H1 (cell line): ENCODE data around the gene DEPDC1. TPM values are rescaled to one million over a fixed set of nuclear protein-coding genes. Genes with fewer than 3 reads are reported as not detected.

ENCODE experiments used
- CTCF ChIA-PET: fragments of 300-600 bp; sonication (Branson Sonifier 250); formaldehyde crosslinking; loops from one replicate; lab custom pipeline; 2021; ENCODE audit not compliant: partially characterized antibody; lab: Charles Lee
- POLR2A ChIA-PET: fragments of 300-600 bp; sonication (Branson Sonifier 250); formaldehyde crosslinking; loops from one replicate; lab custom pipeline; 2021; ENCODE audit warnings: inconsistent platforms; ENCODE audit not compliant: partially characterized antibody; lab: Charles Lee
- DNase-seq, 2 experiments: peaks; one replicate each; pipeline versions ENCODE4 v3.0.0 to v3.0.0-alpha.2; 2010 to 2022; ENCODE audit warnings: low spot score in 2 of 2, low read depth in 1 of 2, mixed read lengths in 1 of 2
- FAIRE-seq: peaks from 2 replicates; lab custom pipeline; 2011; peaks lifted over from hg19 to GRCh38; lab: Jason Lieb, UNC
- H2AFZ ChIP-seq: 2 replicates; pipeline ENCODE4 v1.8.1; 2012; ENCODE audit warnings: low read length, inconsistent platforms
- H2AK5ac ChIP-seq: 2 replicates; pipeline ENCODE4 v1.6.1; 2013; ENCODE audit warnings: low read depth, low read length
- H2BK120ac ChIP-seq: replicated peaks from 2 replicates; pipeline ENCODE3; 2013; ENCODE audit warnings: low read depth, low read length, inconsistent platforms
- H2BK12ac ChIP-seq: 2 replicates; pipeline ENCODE4 v1.6.1; 2013; ENCODE audit warnings: low read depth, low read length
- H2BK15ac ChIP-seq: 2 replicates; pipeline ENCODE4 v1.6.1; 2013; ENCODE audit warnings: low read length
- H2BK20ac ChIP-seq: 2 replicates; pipeline ENCODE4 v1.6.1; 2013; ENCODE audit warnings: low read length
- H2BK5ac ChIP-seq: 2 replicates; pipeline ENCODE4 v1.6.1; 2013; ENCODE audit warnings: low read depth, low read length
- H3K14ac ChIP-seq: 2 replicates; pipeline ENCODE4 v1.6.1; 2013; ENCODE audit warnings: inconsistent platforms; ENCODE audit not compliant: insufficient read length
- H3K18ac ChIP-seq: 2 replicates; pipeline ENCODE4 v1.6.1; 2013; ENCODE audit warnings: low read length; ENCODE audit errors: extremely low read depth
- H3K23ac ChIP-seq: 2 replicates; pipeline ENCODE4 v1.6.1; 2013; ENCODE audit warnings: inconsistent platforms; ENCODE audit not compliant: insufficient read length
- H3K23me2 ChIP-seq: 2 replicates; pipeline ENCODE4 v1.6.1; 2013; ENCODE audit warnings: low read depth, low read length
- H3K27ac ChIP-seq: 2 replicates; pipeline ENCODE4 v1.6.1; 2011; ENCODE audit warnings: low read depth, low read length, inconsistent platforms
- H3K27me3 ChIP-seq, 4 experiments: replicated peaks in 1 of 4; 1 replicate in 1 of 4; 2 replicates in 3 of 4; pipeline versions ENCODE4 v1.6.1 to v1.8.1; 2011 to 2013; ENCODE audit warnings: low read length in 3 of 4, mild to moderate bottlenecking in 3 of 4, inconsistent platforms in 2 of 4, mixed read lengths in 2 of 4, moderate library complexity in 1 of 4; ENCODE audit not compliant: control insufficient read depth in 3 of 4, insufficient read depth in 3 of 4; ENCODE audit errors: extremely low read depth in 1 of 4
- H3K36me3 ChIP-seq, 4 experiments: 2 replicates each; pipeline versions ENCODE4 v1.6.1 to v1.8.1; 2011 to 2013; ENCODE audit warnings: mild to moderate bottlenecking in 4 of 4, low read length in 3 of 4, moderate library complexity in 2 of 4, control low read depth in 1 of 4, inconsistent platforms in 1 of 4; ENCODE audit not compliant: insufficient read depth in 4 of 4, control insufficient read depth in 2 of 4
- H3K4ac ChIP-seq: replicated peaks from 2 replicates; pipeline ENCODE3; 2013; ENCODE audit warnings: low read length, low read depth, mixed read lengths, inconsistent platforms; ENCODE audit not compliant: insufficient read length
- H3K4me1 ChIP-seq, 4 experiments: replicated peaks in 1 of 4; 1 replicate in 1 of 4; 2 replicates in 3 of 4; pipeline versions ENCODE4 v1.6.1 to v1.8.1; 2011 to 2013; ENCODE audit warnings: low read length in 3 of 4, inconsistent platforms in 2 of 4, mixed read lengths in 1 of 4; ENCODE audit not compliant: insufficient read depth in 4 of 4, control insufficient read depth in 3 of 4
- H3K4me2 ChIP-seq, 2 experiments: 2 replicates each; pipeline versions ENCODE4 v1.6.1 to v1.8.1; 2011 to 2013; ENCODE audit warnings: low read depth in 2 of 2, low read length in 2 of 2, control low read depth in 1 of 2, inconsistent platforms in 1 of 2, mild to moderate bottlenecking in 1 of 2; ENCODE audit not compliant: insufficient read depth in 1 of 2
- H3K4me3 ChIP-seq, 4 experiments: fragments of 200-600, 300-600 bp in 1 of 4; sonication (generic), shearing (Covaris generic), sonication (Bioruptor Twin) in 1 of 4; 2 replicates each; pipeline versions ENCODE4 v1.5.1 to v1.8.1; 2011 to 2016; ENCODE audit warnings: low read length in 4 of 4, low read depth in 3 of 4, control low read depth in 2 of 4, inconsistent platforms in 2 of 4, mild to moderate bottlenecking in 2 of 4, mixed read lengths in 1 of 4, moderate library complexity in 1 of 4; ENCODE audit not compliant: insufficient read depth in 2 of 4; ENCODE audit errors: extremely low read depth in 1 of 4
- H3K56ac ChIP-seq: replicated peaks from 2 replicates; pipeline ENCODE3; 2013; ENCODE audit warnings: low read depth, mild to moderate bottlenecking, mixed read lengths, low read length, inconsistent platforms; ENCODE audit not compliant: insufficient read length
- H3K79me1 ChIP-seq: 2 replicates; pipeline ENCODE4 v1.6.1; 2013; ENCODE audit warnings: low read depth, low read length, control low read depth
- H3K79me2 ChIP-seq, 2 experiments: 2 replicates each; pipeline versions ENCODE4 v1.6.1 to v1.8.1; 2012 to 2013; ENCODE audit warnings: low read length in 2 of 2, mild to moderate bottlenecking in 2 of 2, inconsistent platforms in 1 of 2; ENCODE audit not compliant: insufficient read depth in 2 of 2, control insufficient read depth in 1 of 2
- H3K9ac ChIP-seq, 4 experiments: replicated peaks in 1 of 4; 1 replicate in 1 of 4; 2 replicates in 3 of 4; pipeline versions ENCODE4 v1.6.1 to v1.8.1; 2011 to 2013; ENCODE audit warnings: low read depth in 3 of 4, low read length in 3 of 4, control low read depth in 2 of 4, mild to moderate bottlenecking in 2 of 4, moderate library complexity in 2 of 4, inconsistent platforms in 1 of 4; ENCODE audit errors: extremely low read depth in 1 of 4
- H3K9me3 ChIP-seq, 2 experiments: 2 replicates each; pipeline versions ENCODE4 v1.6.1 to v1.8.1; 2012 to 2013; ENCODE audit warnings: mild to moderate bottlenecking in 2 of 2, moderate library complexity in 2 of 2, control low read depth in 1 of 2, inconsistent platforms in 1 of 2, low read depth in 1 of 2, low read length in 1 of 2, mixed read lengths in 1 of 2; ENCODE audit not compliant: insufficient read depth in 2 of 2
- H4K20me1 ChIP-seq, 2 experiments: replicated peaks in 1 of 2; 2 replicates each; pipeline versions ENCODE3 to v1.8.1; 2011 to 2013; ENCODE audit warnings: inconsistent platforms in 2 of 2, low read length in 2 of 2, mild to moderate bottlenecking in 1 of 2; ENCODE audit not compliant: insufficient read depth in 2 of 2, control insufficient read depth in 1 of 2
- H4K5ac ChIP-seq: 2 replicates; pipeline ENCODE4 v1.6.1; 2013; ENCODE audit warnings: low read length, low read depth, mixed read lengths, inconsistent platforms; ENCODE audit not compliant: insufficient read length
- H4K8ac ChIP-seq: 2 replicates; pipeline ENCODE4 v1.8.0; 2013; ENCODE audit warnings: mild to moderate bottlenecking, moderate library complexity, low read length, inconsistent platforms; ENCODE audit not compliant: insufficient read depth; ENCODE audit errors: extremely low read depth
- H4K91ac ChIP-seq: replicated peaks from 2 replicates; pipeline ENCODE3; 2013; ENCODE audit warnings: low read length, mixed read lengths, inconsistent platforms; ENCODE audit not compliant: insufficient read length
- BCL11A ChIP-seq, 2 experiments: IDR thresholded peaks; one replicate each; pipeline ENCODE4 v1.6.1; 2011; ENCODE audit warnings: low read depth in 2 of 2, low read length in 2 of 2, mild to moderate bottlenecking in 2 of 2
- WGBS, 2 experiments: shearing (Covaris generic) in 1 of 2; methylation state at CpG; one replicate each; pipeline versions ENCODE4 v1.1.6 to v1.1.7; 2013 to 2015; ENCODE audit warnings: low lambda C conversion rate in 2 of 2, mixed read lengths in 2 of 2, inconsistent platforms in 1 of 2, low coverage in 1 of 2, missing lambda C conversion rate in 1 of 2; ENCODE audit not compliant: insufficient replicate concordance in 2 of 2, insufficient coverage in 1 of 2, insufficient read length in 1 of 2; ENCODE audit errors: extremely low coverage in 1 of 2, missing lambda C conversion rate in 1 of 2; 5-methylcytosine and 5-hydroxymethylcytosine counted together
- polyA plus RNA-seq, 7 experiments: library from polyadenylated mRNA; depleted of rRNA in 3 of 7; stranded (reverse) in 5 of 7; unstranded in 2 of 7; fragments of >200 nt in 5 of 7; fragments of 200-250 nt in 2 of 7; gene quantifications; 1 replicate in 5 of 7; 2 replicates in 1 of 7; 4 replicates in 1 of 7; pipeline versions ENCODE4 v1.2.1 to v1.2.3, GENCODE V29; 2011 to 2013; ENCODE audit warnings: missing spikeins in 2 of 7, mixed read lengths in 2 of 7
- total RNA-seq: library from RNA; stranded (reverse); fragmentation: NEBNext Ultra II Directional; extraction: Animal tissue kit (Norgen Biotek cat#: 25700); gene quantifications from 2 replicates; pipeline ENCODE4 v1.2.1, GENCODE V29; 2021

Gene DEPDC1
- total and polyA plus RNA-seq, 2 of the 8 experiments (the other 6 are each of a cell fraction or from before 2014, with no cell fraction given), result 5.5 to 46.5 TPM

DNA sequence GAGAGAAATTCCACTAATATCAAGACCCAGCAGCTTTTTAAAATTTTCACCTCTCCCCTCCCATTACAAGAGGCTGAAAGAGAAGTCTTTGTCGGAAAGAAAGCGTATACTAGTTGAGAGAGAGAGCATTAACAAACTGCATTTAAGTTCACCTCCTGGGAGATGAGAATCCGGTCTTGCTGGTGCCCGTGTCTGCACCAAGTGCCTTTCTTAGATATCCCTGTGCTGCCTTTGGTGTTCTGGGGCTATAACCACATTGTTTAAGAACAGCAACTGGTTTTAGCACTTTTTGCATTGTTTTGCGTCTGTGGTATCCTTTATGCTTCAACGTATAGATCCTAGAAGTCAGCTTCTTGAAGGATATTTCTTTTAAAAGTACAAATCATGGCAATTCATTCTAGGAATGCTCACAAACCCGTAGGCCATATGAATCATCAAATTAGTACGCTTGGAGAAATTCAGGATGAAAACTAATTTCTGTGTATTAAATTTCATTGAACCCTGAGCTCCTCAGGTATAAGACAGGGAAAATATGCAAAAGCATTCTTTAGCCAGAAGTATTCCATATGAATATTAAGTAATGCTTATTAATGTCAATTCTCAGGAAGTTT lies 43.7 kb downstream of the DEPDC1 start:
- Histone ChIP-seq H3K14ac (no peak overlapping the region), H4K8ac (no peak overlapping the region), H2BK5ac (no peak overlapping the region), H3K23ac (no peak overlapping the region), H3K18ac (no peak overlapping the region), H3K4me1 (peaks cover 0 to 2% (median 0%) of the 10 kb centered on the region in 4 experiments; a peak in 1 of 7 replicates), H4K91ac (no peak overlapping the region), H4K5ac (no peak overlapping the region), H3K79me1 (no peaks in the 10 kb centered on the region), H2BK20ac (no peak overlapping the region), H4K20me1 (no peaks in the 10 kb centered on the region), H3K27me3 (no peaks in the 10 kb centered on the region), H3K9ac (no peak overlapping the region), H3K36me3 (no peaks in the 10 kb centered on the region), H3K23me2 (no peaks in the 10 kb centered on the region), H2BK15ac (no peak overlapping the region), H2AK5ac (no peak overlapping the region), H3K4me3 (no peak overlapping the region), H3K56ac (no peak overlapping the region), H3K27ac (no peak overlapping the region), H3K4me2 (no peak overlapping the region), H2BK120ac (no peak overlapping the region), H2BK12ac (no peak overlapping the region), H3K4ac (no peak overlapping the region), H3K79me2 (no peaks in the 10 kb centered on the region), H2AFZ (no peak overlapping the region), H3K9me3 (no peaks in the 10 kb centered on the region)
- ChIA-PET CTCF (interaction anchor here (0.7 to 6.8 kb wide), 9 partner anchors 10 to 333 kb away, joined by 3 to 60 read pairs (median 3); no protein-coding TSS in a partner anchor), POLR2A (interaction anchor here (0.7 kb wide), 1 partner anchor 110 kb away, joined by 3 read pairs; no protein-coding TSS in a partner anchor)
- FAIRE-seq (no peak), DNase-seq (no peak)
- 96% methylated on average over 8 of the region's 8 CpGs; no CpG with 5 or more reads in 1 of the 2 experiments for WGBS, 2 experiments
- TF ChIP-seq BCL11A (IDR thresholded peaks at IDR 0.05; ENCODE audit: low read depth in 2 of 2, low read length in 2 of 2), result no peak
